Endothelial cell of umbilical vein (primary cell): ENCODE results near the gene SSBP3.

Source experiments
- EZH2 ChIP-seq: IDR thresholded peaks from 2 replicates; pipeline ENCODE4 v1.6.1; 2012; ENCODE audit warnings: borderline replicate concordance, low read depth, mild to moderate bottlenecking, moderate library complexity, low read length, inconsistent platforms; ENCODE audit not compliant: severe bottlenecking
- POLR2A ChIP-seq: IDR thresholded peaks from 2 replicates; pipeline ENCODE4 v1.6.1; 2012; ENCODE audit warnings: low read depth, mild to moderate bottlenecking, control low read depth, low read length
- TF ChIP-seq, protein P1 (sequence below), 2 donors: IDR thresholded peaks; 1 replicate in 1 of 2; 2 replicates in 1 of 2; pipeline ENCODE4 v1.5.1; 2011; ENCODE audit warnings: low read length in 2 of 2, mild to moderate bottlenecking in 2 of 2, moderate library complexity in 2 of 2, control low read depth in 1 of 2, inconsistent platforms in 1 of 2, low read depth in 1 of 2; ENCODE audit not compliant: insufficient read depth in 1 of 2; ENCODE audit errors: extremely low read depth in 1 of 2
- TF ChIP-seq, protein P2 (sequence below): IDR thresholded peaks from 2 replicates; pipeline ENCODE4 v1.6.1; 2011; ENCODE audit not compliant: insufficient read depth, insufficient read length

DNA sequence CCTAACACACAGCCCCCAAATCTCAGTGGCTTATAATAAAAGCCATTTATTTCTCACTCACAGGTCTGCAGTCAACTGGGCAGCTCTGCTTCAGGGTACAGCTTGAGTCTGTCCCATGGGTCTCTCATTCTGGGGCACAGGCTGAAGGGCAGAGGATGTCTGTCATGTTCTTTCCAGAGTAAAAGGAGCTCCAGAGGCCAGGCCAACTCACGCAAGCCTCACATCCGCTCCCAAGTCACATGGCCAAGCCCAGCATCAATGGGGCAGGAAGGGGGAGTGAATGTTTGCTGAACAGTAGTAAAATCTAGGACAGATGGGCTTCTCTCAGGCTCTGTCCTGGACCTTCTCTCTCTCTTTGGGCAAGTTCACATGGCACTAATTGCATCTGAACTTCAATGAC lies 7.1 kb upstream of the SSBP3 start:
- TF ChIP-seq, protein P1, sequence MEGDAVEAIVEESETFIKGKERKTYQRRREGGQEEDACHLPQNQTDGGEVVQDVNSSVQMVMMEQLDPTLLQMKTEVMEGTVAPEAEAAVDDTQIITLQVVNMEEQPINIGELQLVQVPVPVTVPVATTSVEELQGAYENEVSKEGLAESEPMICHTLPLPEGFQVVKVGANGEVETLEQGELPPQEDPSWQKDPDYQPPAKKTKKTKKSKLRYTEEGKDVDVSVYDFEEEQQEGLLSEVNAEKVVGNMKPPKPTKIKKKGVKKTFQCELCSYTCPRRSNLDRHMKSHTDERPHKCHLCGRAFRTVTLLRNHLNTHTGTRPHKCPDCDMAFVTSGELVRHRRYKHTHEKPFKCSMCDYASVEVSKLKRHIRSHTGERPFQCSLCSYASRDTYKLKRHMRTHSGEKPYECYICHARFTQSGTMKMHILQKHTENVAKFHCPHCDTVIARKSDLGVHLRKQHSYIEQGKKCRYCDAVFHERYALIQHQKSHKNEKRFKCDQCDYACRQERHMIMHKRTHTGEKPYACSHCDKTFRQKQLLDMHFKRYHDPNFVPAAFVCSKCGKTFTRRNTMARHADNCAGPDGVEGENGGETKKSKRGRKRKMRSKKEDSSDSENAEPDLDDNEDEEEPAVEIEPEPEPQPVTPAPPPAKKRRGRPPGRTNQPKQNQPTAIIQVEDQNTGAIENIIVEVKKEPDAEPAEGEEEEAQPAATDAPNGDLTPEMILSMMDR (IDR thresholded peaks at IDR 0.05; ENCODE audit: extremely low read depth in 1 of 2, insufficient read depth in 1 of 2, low read depth in 1 of 2, low read length in 2 of 2) = no peak
- TF ChIP-seq EZH2 (no peak), POLR2A (peak; percentile 67)
- TF ChIP-seq, protein P2, sequence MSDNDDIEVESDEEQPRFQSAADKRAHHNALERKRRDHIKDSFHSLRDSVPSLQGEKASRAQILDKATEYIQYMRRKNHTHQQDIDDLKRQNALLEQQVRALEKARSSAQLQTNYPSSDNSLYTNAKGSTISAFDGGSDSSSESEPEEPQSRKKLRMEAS = peak; percentile 90
